Stimulated activated CD8-positive, alpha-beta memory T cell treated with anti-CD3 and anti-CD28 coated beads, Interleukin-15, amount 100 ng/mL, for 4 hours (primary cell): ENCODE data around the gene LEKR1.

ENCODE experiments used
- DNase-seq, 2 donors: peaks; one replicate each; pipeline ENCODE4 v3.0.0-alpha.2; 2020; ENCODE audit warnings: low read depth in 2 of 2

Gene LEKR1

DNA sequence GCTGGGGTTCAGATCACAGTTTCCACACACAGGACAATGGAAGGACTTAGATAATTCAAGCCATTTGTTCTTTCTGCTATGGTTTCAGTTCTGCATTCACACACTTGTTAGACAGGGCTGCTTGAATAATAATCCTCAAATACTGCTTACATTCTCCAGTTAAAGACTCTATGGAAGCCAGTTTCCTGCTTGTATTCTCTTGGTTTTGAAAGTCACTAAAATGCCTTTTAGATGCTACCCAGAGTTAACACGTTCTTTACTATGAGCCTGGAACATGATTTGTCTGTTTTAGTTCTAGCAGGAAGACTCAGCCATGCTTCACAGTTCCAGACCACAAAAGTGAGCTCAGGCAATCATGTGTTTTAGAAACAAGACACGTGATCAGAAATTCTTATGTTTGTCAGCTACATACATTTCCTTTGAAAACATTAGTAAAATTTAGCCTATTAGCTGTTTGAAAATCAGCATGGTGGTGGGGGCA is 152.4 kb downstream of the LEKR1 start:
- no peak for DNase-seq

GRCh38 chr3:156981005-156981404 is 154.9 kb downstream of the LEKR1 start:
- DNase-seq: no peak

- DNase-seq: no peak
Measured at GRCh38 chr3:156983559-156983958, 157.4 kb downstream of the LEKR1 start.

DNA sequence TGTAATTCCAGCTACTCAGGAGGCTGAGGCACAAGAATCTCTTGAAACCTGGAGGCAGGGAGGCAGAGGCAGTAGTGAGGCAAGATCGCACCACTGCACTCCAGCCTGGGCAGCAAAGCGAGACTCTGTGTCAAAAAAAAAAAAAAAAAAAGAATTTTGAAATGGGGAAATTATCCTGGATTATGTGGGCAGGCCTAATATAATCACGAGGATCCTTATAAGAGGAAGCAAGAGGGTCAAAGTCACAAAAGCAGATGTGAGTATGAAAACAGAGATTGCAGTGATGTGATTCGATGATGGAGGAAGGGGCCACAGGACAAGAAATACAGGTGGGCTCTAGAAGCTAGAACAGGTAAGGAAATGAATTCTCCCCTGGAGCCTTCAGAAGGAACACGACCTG is 159.6 kb downstream of the LEKR1 start:
- DNase-seq: no peak

DNA sequence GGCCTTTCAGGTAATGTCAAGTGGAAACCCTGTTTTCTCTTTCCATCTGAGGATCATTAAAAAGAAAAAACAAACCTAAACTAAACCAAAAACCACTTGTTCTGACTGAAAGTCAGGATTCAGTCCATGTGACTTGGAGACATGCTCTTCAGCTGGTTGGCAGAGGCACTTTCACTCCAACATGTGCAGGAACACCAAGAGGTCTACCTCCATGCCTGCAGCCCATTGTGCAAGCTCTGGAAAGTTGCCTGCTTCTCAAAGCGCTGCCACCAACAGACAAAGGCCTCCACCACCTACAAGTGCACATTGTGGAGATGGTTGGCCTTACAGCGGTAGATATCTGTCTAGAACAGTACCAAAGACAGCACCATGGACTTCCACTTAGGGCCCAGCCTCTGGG is 161.8 kb downstream of the LEKR1 start:
- DNase-seq: no peak

DNA sequence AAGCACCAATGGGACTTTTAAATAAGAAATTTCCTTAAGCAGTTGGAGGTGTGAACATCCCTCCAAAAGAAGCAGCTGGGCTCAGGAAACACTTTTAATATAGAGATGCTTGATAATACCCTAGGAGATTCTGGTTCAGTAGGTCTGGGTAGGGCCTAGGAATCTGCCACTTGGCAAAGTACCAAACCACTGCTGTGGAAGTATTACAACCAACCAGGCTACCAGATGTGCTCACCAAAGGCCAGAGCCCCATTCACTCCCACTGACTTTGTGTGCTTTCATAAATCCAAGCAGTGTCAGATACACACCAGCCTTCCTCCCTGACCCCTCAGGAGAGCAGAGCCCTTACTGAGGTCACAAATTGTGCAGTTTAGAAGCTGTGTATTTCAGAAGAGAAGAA is 171.2 kb downstream of the LEKR1 start:
- no peak for DNase-seq

DNA sequence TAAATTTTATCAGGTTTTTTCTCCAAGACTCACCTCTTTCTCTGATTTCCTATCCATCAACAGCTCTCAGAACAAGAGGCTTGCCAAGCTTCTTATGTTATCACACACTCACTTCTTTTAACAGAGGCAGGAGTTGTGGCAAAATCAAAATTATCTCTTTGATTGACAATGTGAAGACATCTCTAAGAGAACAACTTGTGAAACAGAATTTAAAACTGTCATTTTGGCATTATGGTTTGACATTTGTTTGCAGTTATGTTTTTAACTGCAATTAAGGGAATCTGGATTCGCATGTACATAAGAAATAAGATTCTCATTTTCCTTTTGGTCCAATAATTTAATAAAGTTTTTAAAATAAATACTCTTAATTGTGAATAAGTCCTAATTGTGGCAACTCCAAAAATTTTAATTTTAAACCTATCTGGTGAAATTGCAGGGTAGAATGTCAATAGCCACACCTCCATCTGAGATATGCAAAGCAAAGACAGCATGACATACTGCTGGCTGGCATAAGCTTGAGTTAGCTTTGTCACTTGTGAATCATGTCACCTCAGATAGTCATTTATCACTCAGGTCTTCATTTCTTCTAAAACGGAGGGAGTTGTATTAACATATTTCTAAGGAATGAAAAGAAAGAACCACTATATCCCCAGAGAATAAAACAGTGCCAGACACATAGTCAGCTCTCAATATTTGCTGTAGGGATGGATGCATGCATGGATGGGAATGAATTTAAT is 175.2 kb downstream of the LEKR1 start:
- DNase-seq: no peak

DNA sequence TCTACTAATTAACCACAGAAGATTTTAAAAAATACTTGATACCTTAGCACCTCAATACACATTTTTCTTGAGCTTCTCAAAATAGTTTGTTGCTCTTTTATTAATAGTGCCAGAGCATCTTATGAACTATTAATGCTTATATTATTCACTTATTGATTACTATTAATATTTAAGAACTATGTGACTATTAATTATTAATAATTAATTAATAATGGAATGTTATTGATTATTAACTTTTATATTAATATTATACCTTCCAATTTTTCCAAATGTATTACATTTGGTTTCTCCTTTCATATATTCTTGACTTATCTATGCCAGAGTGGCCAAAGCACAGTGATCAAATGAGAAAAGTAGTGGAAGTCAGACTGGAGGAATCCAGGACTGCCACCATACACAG is 195.5 kb downstream of the LEKR1 start:
- no peak for DNase-seq

- DNase-seq: no peak
Measured at GRCh38 chr3:157023226-157023625, 197.1 kb downstream of the LEKR1 start.

GRCh38 chr3:157026091-157026490 is 199.9 kb downstream of the LEKR1 start:
- DNase-seq: no peak

- DNase-seq: no peak
Measured at GRCh38 chr3:157027861-157028745, 201.9 kb downstream of the LEKR1 start.

GRCh38 chr3:157029365-157029790 is 203.2 kb downstream of the LEKR1 start:
- DNase-seq: no peak

DNA sequence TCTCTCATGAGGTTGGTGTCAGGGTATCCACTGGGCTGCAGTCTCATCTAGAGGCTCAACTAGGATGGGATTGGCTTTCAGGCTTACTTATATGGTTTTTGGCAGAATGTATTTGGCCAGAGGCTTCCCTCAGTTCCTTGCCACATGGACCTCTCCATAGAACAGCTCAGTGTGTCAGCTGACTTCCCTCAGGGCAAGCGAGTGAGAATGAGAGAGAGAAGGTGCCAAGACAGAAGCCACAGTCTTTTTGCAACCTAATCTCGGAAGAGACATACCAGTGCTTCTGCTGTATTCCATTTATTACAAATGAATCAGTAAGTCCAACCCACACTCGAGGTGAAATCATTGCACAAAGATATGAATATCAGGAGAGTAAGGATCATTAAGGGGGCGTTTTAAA is 204.6 kb downstream of the LEKR1 start:
- no peak for DNase-seq

DNA sequence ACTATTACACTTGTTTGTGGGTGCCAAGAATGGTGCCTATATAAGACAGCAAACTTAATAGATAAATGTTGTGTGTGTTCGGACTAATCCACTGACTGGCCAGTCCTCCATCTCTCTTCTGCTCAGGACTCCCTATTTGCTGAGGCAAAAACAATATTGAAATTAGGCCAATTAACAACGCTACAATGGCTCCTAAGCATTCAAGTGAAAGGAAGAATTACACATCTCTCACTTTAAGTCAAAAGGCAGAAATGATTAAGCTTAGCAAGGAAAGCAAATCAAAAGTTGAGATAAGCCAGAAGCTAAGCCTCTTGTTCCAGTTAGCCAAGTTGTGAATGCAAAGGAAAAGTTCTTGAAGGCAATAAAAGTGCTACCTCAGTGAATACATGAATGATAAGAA is 206.8 kb downstream of the LEKR1 start:
- DNase-seq: no peak

DNA sequence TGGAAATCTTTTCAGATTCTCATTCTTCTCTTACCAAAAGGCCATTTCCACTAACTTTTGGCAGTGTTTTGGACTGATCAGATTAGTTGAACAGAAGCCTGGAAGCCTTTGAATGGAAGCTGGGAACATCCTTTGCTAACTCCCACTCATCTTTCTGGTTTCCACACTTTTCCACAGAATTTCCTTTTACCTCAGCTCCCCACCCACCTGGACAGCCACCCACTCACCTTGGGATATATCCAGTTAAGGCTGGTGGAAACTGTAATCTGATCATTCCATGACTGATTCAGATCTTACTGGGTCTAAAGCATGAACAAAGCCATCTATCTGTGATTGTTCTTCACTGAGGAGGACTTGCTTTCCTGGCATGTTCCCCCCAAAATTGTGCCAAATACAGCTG is 214.3 kb downstream of the LEKR1 start:
- no peak for DNase-seq

DNA sequence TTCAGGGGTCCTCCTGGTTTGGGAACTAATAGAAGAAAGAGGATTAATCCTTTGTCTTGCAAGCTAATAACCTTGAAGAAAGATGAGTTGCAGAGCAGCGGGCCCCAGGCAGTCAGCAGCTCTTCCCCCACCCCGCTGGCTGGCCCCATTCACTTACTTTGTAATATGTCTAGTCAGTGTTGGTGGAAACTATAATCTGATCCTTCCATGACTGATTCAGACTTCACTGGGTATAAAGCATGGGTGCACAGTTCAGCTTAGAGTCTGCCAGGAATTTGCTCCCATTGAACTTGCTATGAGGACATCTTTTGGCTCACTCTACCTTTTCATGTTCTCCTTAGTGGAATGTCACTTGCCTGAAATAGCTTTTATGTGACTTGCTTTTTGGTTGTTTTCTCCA is 216.1 kb downstream of the LEKR1 start:
- no peak for DNase-seq

DNA sequence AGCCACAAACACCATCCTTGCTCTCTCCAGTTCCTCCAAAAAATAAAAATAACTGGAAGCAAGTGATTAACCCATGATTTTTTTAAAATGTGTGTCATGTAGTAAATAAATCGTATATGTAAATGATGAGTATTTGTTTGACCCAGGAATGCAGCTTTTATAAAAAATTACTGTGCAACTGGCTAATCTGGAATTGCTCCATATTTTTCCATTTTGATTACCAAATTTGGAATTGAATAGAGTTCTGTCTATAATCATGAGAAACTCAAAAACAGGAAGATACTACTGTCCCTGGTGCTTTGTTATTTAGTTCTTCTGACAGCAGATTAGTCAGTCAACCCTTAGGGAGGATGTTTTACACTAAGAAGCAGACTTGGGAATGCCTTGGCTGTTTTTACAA is 217.6 kb downstream of the LEKR1 start:
- no peak for DNase-seq

DNA sequence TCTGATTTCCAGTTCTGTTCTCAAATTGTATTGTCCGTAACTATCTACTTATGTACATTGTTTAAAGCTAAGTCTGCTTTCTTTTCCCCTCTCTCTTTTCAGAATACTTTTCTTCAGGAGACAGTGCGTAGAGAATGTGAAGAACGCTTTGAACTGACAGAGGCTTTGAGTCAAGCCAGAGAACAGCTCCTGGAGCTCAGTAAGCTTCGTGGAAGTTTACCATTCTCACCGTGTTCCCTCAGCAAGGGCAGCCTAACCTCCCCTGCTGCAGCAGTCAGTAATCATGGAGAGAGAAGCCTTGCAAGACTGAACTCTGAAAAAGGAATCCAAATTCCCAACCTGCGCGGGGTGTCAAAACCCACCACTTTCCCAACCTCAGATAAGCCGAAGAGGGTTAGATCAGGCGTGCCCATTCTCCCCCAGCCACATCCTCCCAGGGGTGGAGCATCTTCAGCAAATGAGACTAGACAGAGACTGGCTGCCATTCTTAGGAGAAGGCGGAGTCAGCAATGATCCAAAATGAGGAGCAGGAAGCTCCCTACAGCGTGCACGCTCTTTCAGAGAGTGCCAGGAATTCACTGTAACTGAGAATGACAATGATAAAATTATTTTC is 219.2 kb downstream of the LEKR1 start:
- DNase-seq: no peak

DNA sequence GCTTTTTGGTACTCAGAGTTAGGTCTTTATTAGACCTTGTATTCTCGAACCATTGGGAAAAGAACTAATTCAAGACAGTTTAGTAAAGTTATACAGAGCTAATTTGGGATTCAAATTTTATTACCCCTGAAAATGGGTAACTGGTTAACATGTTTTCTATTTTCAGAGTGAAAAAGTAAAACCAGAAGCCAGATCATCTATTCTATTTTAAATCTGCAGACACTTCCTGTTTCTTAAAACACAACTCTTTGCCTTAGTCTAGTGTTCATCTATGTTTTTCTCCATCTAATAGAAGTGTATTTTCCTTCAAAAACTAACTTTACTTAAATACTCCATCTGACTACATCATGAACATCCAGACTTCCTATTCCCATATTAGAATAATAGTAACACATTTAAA is 220.4 kb downstream of the LEKR1 start:
- no peak for DNase-seq

GRCh38 chr3:157051055-157051454 is 224.9 kb downstream of the LEKR1 start:
- DNase-seq: no peak

GRCh38 chr3:157051591-157051990 is 225.4 kb downstream of the LEKR1 start:
- DNase-seq: no peak

GRCh38 chr3:157056035-157056434 is 229.9 kb downstream of the LEKR1 start:
- no peak for DNase-seq
